ENCODE measurements around the gene CPSF3. TPM values are rescaled to one million over a fixed set of nuclear protein-coding genes. Genes with fewer than 3 reads are reported as not detected.

Gene CPSF3
- total RNA-seq, 1 experiment from 2014 or later = 61.5 TPM

- Histone ChIP-seq H4K20me1 (ENCODE audit: insufficient read depth) (peaks cover 12% of the 10 kb centered on the region), H3K4me2 (no peak overlapping the region), H3K27me3 (ENCODE audit: insufficient read depth, low read depth) (no peaks in the 10 kb centered on the region), H3F3A (ENCODE audit: insufficient read depth, low read depth) (peaks cover 70% of the 10 kb centered on the region), H2AFZ (no peak overlapping the region), H3K4me3 (no peak overlapping the region), H3K79me2 (ENCODE audit: low read depth) (no peaks in the 10 kb centered on the region; the same call in 1 of the 2 replicates), H3K4me1 (replicated peaks; ENCODE audit: insufficient read depth) (peaks cover 8% of the 10 kb centered on the region), H3K27ac (0 out of 2 replicates have a peak overlapping the region, but pooled peaks have one; percentile 12), H3K9me3 (ENCODE audit: insufficient read depth, low read depth) (no peaks in the 10 kb centered on the region), H3K9me2 (ENCODE audit: insufficient read depth) (no peaks in the 10 kb centered on the region), H3K36me3 (ENCODE audit: low read depth) (peaks cover 24% of the 10 kb centered on the region; the same call in 1 of the 2 replicates)
- no peak for TF ChIP-seq CTCF (conservative IDR thresholded peaks at IDR 0.05)
- TF ChIP-seq EZH2 (IDR thresholded peaks at IDR 0.05; ENCODE audit: low read depth) = no peak
- DNase-seq = no peak
- intact Hi-C loops (cut with micrococcal nuclease; ENCODE audit: unreplicated experiment) = no loop called here
- no TSS peak for BruUV-seq (replicated peaks)
- CTCF ChIA-PET = no interaction called here
- POLR2A ChIA-PET (ENCODE audit: unreplicated experiment) = no interaction called here
These were observed 56.7 kb downstream of the CPSF3 start for GRCh38 chr2:9480157-9480556.

GRCh38 chr2:9483107-9483506 lies 59.7 kb downstream of the CPSF3 start:
- H3K9me2 ChIP-seq (ENCODE audit: insufficient read depth) = no peaks in the 10 kb centered on the region
- H3K27ac ChIP-seq = peak overlapping the region; percentile 30; the same call in 1 of the 2 replicates
- ChIA-PET CTCF (no interaction called here), POLR2A (ENCODE audit: unreplicated experiment) (interaction anchor here (0.5 kb wide), 1 partner anchor 1199 kb away, joined by 16 read pairs; no protein-coding TSS in a partner anchor)
- intact Hi-C loops (cut with micrococcal nuclease; ENCODE audit: unreplicated experiment) = no loop called here
- peaks cover 12% of the 10 kb centered on the region for H4K20me1 ChIP-seq (ENCODE audit: insufficient read depth)
- H3K9me3 ChIP-seq (ENCODE audit: insufficient read depth, low read depth) = no peaks in the 10 kb centered on the region
- peaks cover 49% of the 10 kb centered on the region for H3F3A ChIP-seq (ENCODE audit: insufficient read depth, low read depth)
- H2AFZ ChIP-seq = no peak overlapping the region
- no peaks in the 10 kb centered on the region for H3K27me3 ChIP-seq (ENCODE audit: insufficient read depth, low read depth)
- H3K4me3 ChIP-seq = no peak overlapping the region
- H3K79me2 ChIP-seq (ENCODE audit: low read depth) = no peaks in the 10 kb centered on the region
- no peaks in the 10 kb centered on the region for H3K4me1 ChIP-seq (replicated peaks; ENCODE audit: insufficient read depth)
- peak in 1 of 2 experiments; percentile 46 for DNase-seq
- BruUV-seq (replicated peaks) = no TSS peak
- TF ChIP-seq EZH2 (IDR thresholded peaks at IDR 0.05; ENCODE audit: low read depth) (no peak), CTCF (conservative IDR thresholded peaks at IDR 0.05) (no peak)
- H3K4me2 ChIP-seq = no peak overlapping the region
- peaks cover 35% of the 10 kb centered on the region; the same call in 1 of the 2 replicates for H3K36me3 ChIP-seq (ENCODE audit: low read depth)

- TF ChIP-seq CTCF (conservative IDR thresholded peaks at IDR 0.05) (no peak), EZH2 (IDR thresholded peaks at IDR 0.05; ENCODE audit: low read depth) (no peak)
- CTCF ChIA-PET = no interaction called here
These were observed 61.1 kb downstream of the CPSF3 start for GRCh38 chr2:9484533-9484932.

More at GRCh38 chr2:9484533-9484932, 61.1 kb downstream of the CPSF3 start:
- H3K4me1 ChIP-seq (replicated peaks; ENCODE audit: insufficient read depth) = no peaks in the 10 kb centered on the region
- H3K27me3 ChIP-seq (ENCODE audit: insufficient read depth, low read depth) = no peaks in the 10 kb centered on the region
- no peak overlapping the region for H2AFZ ChIP-seq
- no peak overlapping the region for H3K4me3 ChIP-seq
- H3F3A ChIP-seq (ENCODE audit: insufficient read depth, low read depth) = peaks cover 47% of the 10 kb centered on the region; the same call in 1 of the 2 replicates
- no peaks in the 10 kb centered on the region for H3K9me3 ChIP-seq (ENCODE audit: insufficient read depth, low read depth)
- intact Hi-C loops (cut with micrococcal nuclease; ENCODE audit: unreplicated experiment) = no loop called here
- POLR2A ChIA-PET (ENCODE audit: unreplicated experiment) = no interaction called here
- H4K20me1 ChIP-seq (ENCODE audit: insufficient read depth) = peaks cover 12% of the 10 kb centered on the region
- 0 out of 2 replicates have a peak overlapping the region, but pooled peaks have one; percentile 11 for H3K27ac ChIP-seq
- H3K36me3 ChIP-seq (ENCODE audit: low read depth) = peaks cover 47% of the 10 kb centered on the region; the same call in 1 of the 2 replicates
- no peak for DNase-seq
- no peak overlapping the region for H3K4me2 ChIP-seq
- BruUV-seq (replicated peaks) = no TSS peak
- H3K79me2 ChIP-seq (ENCODE audit: low read depth) = no peaks in the 10 kb centered on the region
- H3K9me2 ChIP-seq (ENCODE audit: insufficient read depth) = no peaks in the 10 kb centered on the region
